ENCODE results near the gene BIN1. TPM values are rescaled to one million over a fixed set of nuclear protein-coding genes. Genes with fewer than 3 reads are reported as not detected.

Gene BIN1
- polyA plus RNA-seq, 1 donor from 2014 or later, result 61.9 TPM

DNA sequence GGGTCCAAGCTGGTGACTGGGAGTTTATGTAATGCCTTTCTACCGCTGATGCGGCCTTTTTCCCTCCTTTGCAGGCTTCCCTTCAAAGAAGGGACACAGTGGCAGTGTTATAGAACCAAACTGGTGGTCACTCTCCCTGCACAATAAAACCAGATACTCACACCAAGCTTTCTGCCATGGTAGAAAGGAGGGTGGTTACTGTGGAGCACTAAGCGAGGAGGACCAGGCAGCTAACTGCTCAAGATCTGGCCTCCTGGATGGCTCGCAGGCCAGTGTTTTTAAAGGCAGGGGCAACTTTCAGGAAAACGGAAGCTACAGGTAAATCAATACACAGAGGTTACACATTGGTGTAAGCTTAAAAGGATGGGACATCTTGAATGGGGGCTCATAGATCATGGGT lies 89.4 kb downstream of the BIN1 start:
- Histone ChIP-seq H3K79me2 (replicated peaks; ENCODE audit: insufficient read depth, low read length) (no peaks in the 10 kb centered on the region), H3K36me3 (ENCODE audit: insufficient read depth, low read length) (no peaks in the 10 kb centered on the region), H3K9ac (ENCODE audit: low read length) (no peak overlapping the region), H3K27ac (ENCODE audit: low read length) (no peak overlapping the region), H3K9me3 (ENCODE audit: low read length) (no peaks in the 10 kb centered on the region), H3K4me3 (ENCODE audit: low read length) (no peak overlapping the region), H3F3A (ENCODE audit: insufficient read depth, low read length, poor library complexity, severe bottlenecking) (no peaks in the 10 kb centered on the region), H2AFZ (ENCODE audit: low read depth, low read length) (no peak overlapping the region), H3K9me2 (ENCODE audit: insufficient read depth, low read length) (no peaks in the 10 kb centered on the region), H4K20me1 (ENCODE audit: insufficient read depth) (no peaks in the 10 kb centered on the region), H3K4me2 (ENCODE audit: low read length) (no peak overlapping the region), H3K27me3 (ENCODE audit: insufficient read depth, low read depth, low read length) (no peaks in the 10 kb centered on the region)
- TF ChIP-seq, protein P1, sequence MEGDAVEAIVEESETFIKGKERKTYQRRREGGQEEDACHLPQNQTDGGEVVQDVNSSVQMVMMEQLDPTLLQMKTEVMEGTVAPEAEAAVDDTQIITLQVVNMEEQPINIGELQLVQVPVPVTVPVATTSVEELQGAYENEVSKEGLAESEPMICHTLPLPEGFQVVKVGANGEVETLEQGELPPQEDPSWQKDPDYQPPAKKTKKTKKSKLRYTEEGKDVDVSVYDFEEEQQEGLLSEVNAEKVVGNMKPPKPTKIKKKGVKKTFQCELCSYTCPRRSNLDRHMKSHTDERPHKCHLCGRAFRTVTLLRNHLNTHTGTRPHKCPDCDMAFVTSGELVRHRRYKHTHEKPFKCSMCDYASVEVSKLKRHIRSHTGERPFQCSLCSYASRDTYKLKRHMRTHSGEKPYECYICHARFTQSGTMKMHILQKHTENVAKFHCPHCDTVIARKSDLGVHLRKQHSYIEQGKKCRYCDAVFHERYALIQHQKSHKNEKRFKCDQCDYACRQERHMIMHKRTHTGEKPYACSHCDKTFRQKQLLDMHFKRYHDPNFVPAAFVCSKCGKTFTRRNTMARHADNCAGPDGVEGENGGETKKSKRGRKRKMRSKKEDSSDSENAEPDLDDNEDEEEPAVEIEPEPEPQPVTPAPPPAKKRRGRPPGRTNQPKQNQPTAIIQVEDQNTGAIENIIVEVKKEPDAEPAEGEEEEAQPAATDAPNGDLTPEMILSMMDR (IDR thresholded peaks at IDR 0.05; ENCODE audit: poor library complexity, severe bottlenecking), result no peak
- TF ChIP-seq EZH2 (IDR thresholded peaks at IDR 0.05; ENCODE audit: borderline replicate concordance, insufficient read depth, low read length, poor library complexity, severe bottlenecking), result no peak
- TF ChIP-seq EP300 (conservative IDR thresholded peaks at IDR 0.05; ENCODE audit: poor library complexity, severe bottlenecking), result no peak
- TF ChIP-seq MXI1 (conservative IDR thresholded peaks at IDR 0.05; ENCODE audit: poor library complexity, severe bottlenecking), result no peak
- no peak for TF ChIP-seq RAD21 (conservative IDR thresholded peaks at IDR 0.05)
- TF ChIP-seq, protein P2, sequence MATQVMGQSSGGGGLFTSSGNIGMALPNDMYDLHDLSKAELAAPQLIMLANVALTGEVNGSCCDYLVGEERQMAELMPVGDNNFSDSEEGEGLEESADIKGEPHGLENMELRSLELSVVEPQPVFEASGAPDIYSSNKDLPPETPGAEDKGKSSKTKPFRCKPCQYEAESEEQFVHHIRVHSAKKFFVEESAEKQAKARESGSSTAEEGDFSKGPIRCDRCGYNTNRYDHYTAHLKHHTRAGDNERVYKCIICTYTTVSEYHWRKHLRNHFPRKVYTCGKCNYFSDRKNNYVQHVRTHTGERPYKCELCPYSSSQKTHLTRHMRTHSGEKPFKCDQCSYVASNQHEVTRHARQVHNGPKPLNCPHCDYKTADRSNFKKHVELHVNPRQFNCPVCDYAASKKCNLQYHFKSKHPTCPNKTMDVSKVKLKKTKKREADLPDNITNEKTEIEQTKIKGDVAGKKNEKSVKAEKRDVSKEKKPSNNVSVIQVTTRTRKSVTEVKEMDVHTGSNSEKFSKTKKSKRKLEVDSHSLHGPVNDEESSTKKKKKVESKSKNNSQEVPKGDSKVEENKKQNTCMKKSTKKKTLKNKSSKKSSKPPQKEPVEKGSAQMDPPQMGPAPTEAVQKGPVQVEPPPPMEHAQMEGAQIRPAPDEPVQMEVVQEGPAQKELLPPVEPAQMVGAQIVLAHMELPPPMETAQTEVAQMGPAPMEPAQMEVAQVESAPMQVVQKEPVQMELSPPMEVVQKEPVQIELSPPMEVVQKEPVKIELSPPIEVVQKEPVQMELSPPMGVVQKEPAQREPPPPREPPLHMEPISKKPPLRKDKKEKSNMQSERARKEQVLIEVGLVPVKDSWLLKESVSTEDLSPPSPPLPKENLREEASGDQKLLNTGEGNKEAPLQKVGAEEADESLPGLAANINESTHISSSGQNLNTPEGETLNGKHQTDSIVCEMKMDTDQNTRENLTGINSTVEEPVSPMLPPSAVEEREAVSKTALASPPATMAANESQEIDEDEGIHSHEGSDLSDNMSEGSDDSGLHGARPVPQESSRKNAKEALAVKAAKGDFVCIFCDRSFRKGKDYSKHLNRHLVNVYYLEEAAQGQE (IDR thresholded peaks at IDR 0.05; ENCODE audit: borderline replicate concordance), result no peak
- TF ChIP-seq TAF1 (IDR thresholded peaks at IDR 0.05; ENCODE audit: low read depth), result no peak
- no peak for TF ChIP-seq SMC3 (conservative IDR thresholded peaks at IDR 0.05; ENCODE audit: poor library complexity)
- TF ChIP-seq POLR2AphosphoS5 (IDR thresholded peaks at IDR 0.05), result no peak

- Histone ChIP-seq H3K36me3 (ENCODE audit: insufficient read depth, low read length) (no peaks in the 10 kb centered on the region), H3K79me2 (replicated peaks; ENCODE audit: insufficient read depth, low read length) (no peaks in the 10 kb centered on the region), H3K9me2 (ENCODE audit: insufficient read depth, low read length) (no peaks in the 10 kb centered on the region), H3K4me3 (ENCODE audit: low read length) (no peak overlapping the region), H3K9ac (ENCODE audit: low read length) (no peak overlapping the region), H3K9me3 (ENCODE audit: low read length) (no peaks in the 10 kb centered on the region), H2AFZ (ENCODE audit: low read depth, low read length) (no peak overlapping the region), H3K4me2 (ENCODE audit: low read length) (no peak overlapping the region), H3K27me3 (ENCODE audit: insufficient read depth, low read depth, low read length) (no peaks in the 10 kb centered on the region), H3F3A (ENCODE audit: insufficient read depth, low read length, poor library complexity, severe bottlenecking) (no peaks in the 10 kb centered on the region), H3K27ac (ENCODE audit: low read length) (no peak overlapping the region), H4K20me1 (ENCODE audit: insufficient read depth) (no peaks in the 10 kb centered on the region)
- TF ChIP-seq MXI1 (conservative IDR thresholded peaks at IDR 0.05; ENCODE audit: poor library complexity, severe bottlenecking) (no peak), EP300 (conservative IDR thresholded peaks at IDR 0.05; ENCODE audit: poor library complexity, severe bottlenecking) (no peak), SMC3 (conservative IDR thresholded peaks at IDR 0.05; ENCODE audit: poor library complexity) (no peak), RAD21 (conservative IDR thresholded peaks at IDR 0.05) (no peak), TAF1 (IDR thresholded peaks at IDR 0.05; ENCODE audit: low read depth) (no peak), POLR2AphosphoS5 (IDR thresholded peaks at IDR 0.05) (no peak), EZH2 (IDR thresholded peaks at IDR 0.05; ENCODE audit: borderline replicate concordance, insufficient read depth, low read length, poor library complexity, severe bottlenecking) (no peak)
- TF ChIP-seq, protein P2 (IDR thresholded peaks at IDR 0.05; ENCODE audit: borderline replicate concordance), result no peak
- TF ChIP-seq, protein P1 (IDR thresholded peaks at IDR 0.05; ENCODE audit: poor library complexity, severe bottlenecking), result no peak
Measured at GRCh38 chr2:127016329-127016728, 90.6 kb downstream of the BIN1 start.
